Measurements from ENCODE around the gene PCDHGA12.

PCDHGA12 gene

GRCh38 chr5:141439411-141440141 is 9.3 kb downstream of the PCDHGA12 start:
- no peak for DNase-seq (ENCODE audit: low read depth in 2 of 2)

- no peak for DNase-seq (ENCODE audit: low read depth in 2 of 2)
These were observed 10.0 kb downstream of the PCDHGA12 start for GRCh38 chr5:141440341-141440740.

- no peak for DNase-seq (ENCODE audit: low read depth in 2 of 2)
These were observed 11.4 kb downstream of the PCDHGA12 start for GRCh38 chr5:141441571-141442170.

- DNase-seq (ENCODE audit: low read depth in 2 of 2) = no peak
These were observed 35.0 kb downstream of the PCDHGA12 start for GRCh38 chr5:141465351-141465750.

DNA sequence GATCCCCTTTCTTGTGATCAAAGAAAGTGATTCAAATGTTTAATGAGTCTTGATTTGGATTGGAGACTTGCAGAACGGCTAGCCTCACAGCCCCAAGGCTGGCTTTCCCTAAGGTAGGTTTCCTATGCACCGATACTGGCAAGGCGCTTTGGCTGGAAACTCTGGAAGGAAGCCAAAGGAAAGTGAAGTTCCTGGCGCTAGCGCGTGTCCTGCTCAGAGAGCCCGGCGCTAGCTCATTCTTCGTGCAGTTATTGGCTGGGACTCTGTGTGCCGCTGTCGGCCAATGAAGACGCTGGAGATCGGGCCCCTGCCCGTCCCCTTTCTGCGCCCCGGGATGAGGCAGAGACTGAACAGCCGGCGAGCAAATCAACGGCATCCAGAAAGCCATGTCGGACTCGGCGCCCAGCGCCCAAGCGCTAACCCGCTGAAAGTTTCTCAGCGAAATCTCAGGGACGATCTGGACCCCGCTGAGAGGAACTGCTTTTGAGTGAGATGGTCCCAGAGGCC is 45.4 kb downstream of the PCDHGA12 start, which contains the start of gene PCDHGC3:
PCDHGC3 (plus strand) TSS at position 342 of the 507 bp plus-strand sequence; CDS start at position 493, 151 bp downstream.
- DNase-seq (ENCODE audit: low read depth in 2 of 2) = peak; percentile 91

DNA sequence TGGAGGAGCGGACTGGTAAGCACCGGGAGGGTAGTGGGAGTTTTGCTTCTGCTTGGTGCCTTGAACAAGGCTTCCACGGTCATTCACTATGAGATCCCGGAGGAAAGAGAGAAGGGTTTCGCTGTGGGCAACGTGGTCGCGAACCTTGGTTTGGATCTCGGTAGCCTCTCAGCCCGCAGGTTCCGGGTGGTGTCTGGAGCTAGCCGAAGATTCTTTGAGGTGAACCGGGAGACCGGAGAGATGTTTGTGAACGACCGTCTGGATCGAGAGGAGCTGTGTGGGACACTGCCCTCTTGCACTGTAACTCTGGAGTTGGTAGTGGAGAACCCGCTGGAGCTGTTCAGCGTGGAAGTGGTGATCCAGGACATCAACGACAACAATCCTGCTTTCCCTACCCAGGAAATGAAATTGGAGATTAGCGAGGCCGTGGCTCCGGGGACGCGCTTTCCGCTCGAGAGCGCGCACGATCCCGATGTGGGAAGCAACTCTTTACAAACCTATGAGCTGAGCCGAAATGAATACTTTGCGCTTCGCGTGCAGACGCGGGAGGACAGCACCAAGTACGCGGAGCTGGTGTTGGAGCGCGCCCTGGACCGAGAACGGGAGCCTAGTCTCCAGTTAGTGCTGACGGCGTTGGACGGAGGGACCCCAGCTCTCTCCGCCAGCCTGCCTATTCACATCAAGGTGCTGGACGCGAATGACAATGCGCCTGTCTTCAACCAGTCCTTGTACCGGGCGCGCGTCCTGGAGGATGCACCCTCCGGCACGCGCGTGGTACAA is 46.0 kb downstream of the PCDHGA12 start:
- DNase-seq (ENCODE audit: low read depth in 2 of 2) = peak in 1 of 2 experiments; percentile 58

GRCh38 chr5:141477044-141477575 is 46.8 kb downstream of the PCDHGA12 start:
- no peak for DNase-seq (ENCODE audit: low read depth in 2 of 2)

DNA sequence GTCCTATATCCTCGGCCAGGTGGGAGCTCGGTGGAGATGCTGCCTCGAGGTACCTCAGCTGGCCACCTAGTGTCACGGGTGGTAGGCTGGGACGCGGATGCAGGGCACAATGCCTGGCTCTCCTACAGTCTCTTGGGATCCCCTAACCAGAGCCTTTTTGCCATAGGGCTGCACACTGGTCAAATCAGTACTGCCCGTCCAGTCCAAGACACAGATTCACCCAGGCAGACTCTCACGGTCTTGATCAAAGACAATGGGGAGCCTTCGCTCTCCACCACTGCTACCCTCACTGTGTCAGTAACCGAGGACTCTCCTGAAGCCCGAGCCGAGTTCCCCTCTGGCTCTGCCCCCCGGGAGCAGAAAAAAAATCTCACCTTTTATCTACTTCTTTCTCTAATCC is 47.5 kb downstream of the PCDHGA12 start:
- DNase-seq (ENCODE audit: low read depth in 2 of 2) = no peak

GRCh38 chr5:141478321-141478945 is 48.1 kb downstream of the PCDHGA12 start:
- no peak for DNase-seq (ENCODE audit: low read depth in 2 of 2)

DNA sequence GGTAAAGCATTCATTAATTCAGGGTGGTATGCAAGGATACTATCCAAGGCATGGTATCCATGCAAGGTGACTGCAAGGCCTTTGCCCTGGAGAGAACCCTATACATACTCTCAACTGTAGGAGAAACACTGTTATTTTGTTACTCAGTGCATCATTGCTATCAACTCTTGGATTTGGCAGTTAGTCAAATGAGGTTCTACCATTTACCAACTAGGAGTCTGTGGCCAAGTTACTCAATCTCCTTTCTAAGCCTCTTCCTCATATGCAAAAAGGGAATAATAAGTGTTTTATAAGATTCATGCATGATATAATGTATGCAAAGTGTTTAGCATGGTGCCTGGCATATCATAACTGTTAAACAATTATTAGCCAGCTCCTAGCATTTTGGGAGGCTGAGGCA is 49.5 kb downstream of the PCDHGA12 start:
- DNase-seq (ENCODE audit: low read depth in 2 of 2) = no peak
